ENCODE results near the gene ANO1.

GRCh38 chr11:70054004-70054403 lies 24.1 kb upstream of the ANO1 start:
- TF ChIP-seq EZH2 (IDR thresholded peaks at IDR 0.05) (no peak), POLR2AphosphoS5 (IDR thresholded peaks at IDR 0.05; ENCODE audit: borderline replicate concordance, low read depth, low read length) (no peak), FOXP2 (optimal IDR thresholded peaks at IDR 0.05; ENCODE audit: control extremely low read depth, extremely low read length, insufficient read depth) (no peak)

Measured in SK-N-MC (cell line).